IMR-90 (cell line): Measurements from ENCODE around the gene VDAC1. TPM values are rescaled to one million over a fixed set of nuclear protein-coding genes. Genes with fewer than 3 reads are reported as not detected.

Source experiments
- ATAC-seq: fragments of 200-7000 bp; cut with Tn5 transposase; 2 replicates; pipeline ENCODE4 v1.9.1; 2020; ENCODE audit warnings: low read depth, mild to moderate bottlenecking, moderate library complexity
- BruUV-seq: library from RNA; stranded (reverse); fragments of 400-500 nt; replicated peaks from 2 replicates; lab custom pipeline; 2021; lab: Mats Ljungman, UMichigan
- CTCF ChIA-PET: fragments of 300-600 bp; formaldehyde crosslinking; extraction: SDS; loops from one replicate; lab custom pipeline; 2021; ENCODE audit warnings: antibody characterized with exemption; lab: Yijun Ruan, JAX
- POLR2A ChIA-PET: fragments of 300-600 bp; sonication (Branson Sonifier 250); formaldehyde crosslinking; loops from one replicate; lab custom pipeline; 2022; ENCODE audit warnings: antibody characterized with exemption; ENCODE audit not compliant: unreplicated experiment; lab: Charles Lee
- DNase-seq: peaks from one replicate; pipeline ENCODE4 v3.0.0; 2013
- H2AFZ ChIP-seq: replicated peaks from 2 replicates; pipeline ENCODE3; 2013; ENCODE audit warnings: low read length, mild to moderate bottlenecking; ENCODE audit not compliant: poor library complexity
- H2AK5ac ChIP-seq: 2 replicates; pipeline ENCODE4 v1.6.1; 2013; ENCODE audit warnings: low read depth, low read length, inconsistent platforms
- H2AK9ac ChIP-seq: replicated peaks from 2 replicates; pipeline ENCODE3; 2013; ENCODE audit warnings: mild to moderate bottlenecking, low read depth, low read length, moderate library complexity; ENCODE audit not compliant: poor library complexity
- H2BK120ac ChIP-seq: 2 replicates; pipeline ENCODE4 v1.6.1; 2013; ENCODE audit warnings: low read depth, low read length, inconsistent platforms
- H2BK15ac ChIP-seq: 3 replicates; pipeline ENCODE4 v1.6.1; 2013; ENCODE audit warnings: low read depth, low read length, inconsistent platforms
- H2BK20ac ChIP-seq: 2 replicates; pipeline ENCODE4 v1.6.1; 2013; ENCODE audit warnings: low read depth, mild to moderate bottlenecking, inconsistent platforms, low read length, moderate library complexity
- H2BK5ac ChIP-seq: 2 replicates; pipeline ENCODE4 v1.6.1; 2013; ENCODE audit warnings: mild to moderate bottlenecking, low read depth, low read length, inconsistent platforms; ENCODE audit not compliant: poor library complexity, severe bottlenecking
- H3K14ac ChIP-seq: replicated peaks from 2 replicates; pipeline ENCODE4 v1.6.1; 2013; ENCODE audit warnings: low read depth, low read length, inconsistent platforms
- H3K18ac ChIP-seq: 2 replicates; pipeline ENCODE4 v1.6.1; 2013; ENCODE audit warnings: low read depth, low read length, control low read depth
- H3K23ac ChIP-seq: 2 replicates; pipeline ENCODE4 v1.6.1; 2013; ENCODE audit warnings: low read depth, low read length, inconsistent platforms
- H3K27ac ChIP-seq: 2 replicates; pipeline ENCODE4 v1.5.1; 2013; ENCODE audit warnings: mild to moderate bottlenecking, control low read depth, low read length; ENCODE audit not compliant: insufficient read depth
- H3K27me3 ChIP-seq: 2 replicates; pipeline ENCODE4 v1.6.1; 2013; ENCODE audit warnings: low read length; ENCODE audit not compliant: control insufficient read depth, insufficient read depth
- H3K36me3 ChIP-seq: 2 replicates; pipeline ENCODE4 v1.6.1; 2013; ENCODE audit warnings: low read length, mixed read lengths; ENCODE audit not compliant: control insufficient read depth, insufficient read depth
- H3K4ac ChIP-seq: 2 replicates; pipeline ENCODE4 v1.6.1; 2013; ENCODE audit warnings: low read depth, low read length, inconsistent platforms
- H3K4me1 ChIP-seq: 2 replicates; pipeline ENCODE4 v1.6.1; 2013; ENCODE audit warnings: low read length, mixed read lengths; ENCODE audit not compliant: control insufficient read depth, insufficient read depth
- H3K4me2 ChIP-seq: 2 replicates; pipeline ENCODE4 v1.6.1; 2013; ENCODE audit warnings: low read depth, mild to moderate bottlenecking, control low read depth, low read length, moderate library complexity
- H3K4me3 ChIP-seq: 2 replicates; pipeline ENCODE4 v1.5.1; 2013; ENCODE audit warnings: low read depth, mild to moderate bottlenecking, control low read depth, low read length, moderate library complexity; ENCODE audit not compliant: insufficient read depth
- H3K56ac ChIP-seq: 2 replicates; pipeline ENCODE4 v1.6.1; 2013; ENCODE audit warnings: low read length, inconsistent platforms; ENCODE audit not compliant: insufficient read depth; ENCODE audit errors: extremely low read depth
- H3K79me1 ChIP-seq, 2 experiments: 2 replicates each; pipeline ENCODE4 v1.6.1; 2013; ENCODE audit warnings: low read length in 2 of 2, inconsistent platforms in 1 of 2, low read depth in 1 of 2
- H3K9ac ChIP-seq: 2 replicates; pipeline ENCODE4 v1.6.1; 2013; ENCODE audit warnings: low read depth, low read length, control low read depth
- H3K9me1 ChIP-seq: 2 replicates; pipeline ENCODE4 v1.6.1; 2013; ENCODE audit warnings: low read length, inconsistent platforms; ENCODE audit not compliant: insufficient read depth
- H3K9me3 ChIP-seq: 2 replicates; pipeline ENCODE4 v1.6.1; 2013; ENCODE audit warnings: low read length; ENCODE audit not compliant: control insufficient read depth, insufficient read depth
- H4K20me1 ChIP-seq: 2 replicates; pipeline ENCODE4 v1.6.1; 2013; ENCODE audit warnings: low read length, inconsistent platforms; ENCODE audit not compliant: insufficient read depth
- H4K5ac ChIP-seq: 2 replicates; pipeline ENCODE4 v1.6.1; 2013; ENCODE audit warnings: mild to moderate bottlenecking, low read depth, low read length, control low read depth
- H4K8ac ChIP-seq, 2 experiments: 2 replicates each; pipeline ENCODE4 v1.6.1; 2013; ENCODE audit warnings: low read depth in 2 of 2, low read length in 2 of 2, control low read depth in 1 of 2, inconsistent platforms in 1 of 2
- H4K91ac ChIP-seq: 2 replicates; pipeline ENCODE4 v1.6.1; 2013; ENCODE audit warnings: low read depth, low read length, inconsistent platforms; ENCODE audit not compliant: insufficient read depth
- BHLHE40 ChIP-seq: fragments of 150-350 bp; IDR thresholded peaks from 2 replicates; pipeline ENCODE4 v1.6.1; 2016; ENCODE audit warnings: mild to moderate bottlenecking, low read depth, low read length
- CEBPB ChIP-seq: IDR thresholded peaks from 2 replicates; pipeline ENCODE4 v1.6.1; 2012; ENCODE audit warnings: low read depth, low read length, improper control_type of control experiment
- CHD1 ChIP-seq: IDR thresholded peaks from 2 replicates; pipeline ENCODE4 v1.6.1; 2012; ENCODE audit warnings: low read depth, low read length, improper control_type of control experiment
- FOS ChIP-seq: fragments of 150-350 bp; IDR thresholded peaks from 2 replicates; pipeline ENCODE4 v1.6.1; 2016; ENCODE audit warnings: low read depth, low read length
- MAFK ChIP-seq: IDR thresholded peaks from 2 replicates; pipeline ENCODE4 v1.6.1; 2012; ENCODE audit warnings: low read depth, low read length, improper control_type of control experiment
- MAZ ChIP-seq: IDR thresholded peaks from 2 replicates; pipeline ENCODE4 v1.6.1; 2012; ENCODE audit warnings: low read depth, mild to moderate bottlenecking, low read length, improper control_type of control experiment, moderate library complexity, borderline replicate concordance
- MXI1 ChIP-seq: IDR thresholded peaks from 2 replicates; pipeline ENCODE4 v1.6.1; 2012; ENCODE audit warnings: low read depth, mild to moderate bottlenecking, low read length, moderate library complexity, borderline replicate concordance
- NFE2L2 ChIP-seq: fragments of 150-350 bp; IDR thresholded peaks from 2 replicates; pipeline ENCODE4 v1.6.1; 2016; ENCODE audit warnings: low read depth, mild to moderate bottlenecking, low read length
- RAD21 ChIP-seq: IDR thresholded peaks from 2 replicates; pipeline ENCODE4 v1.6.1; 2012; ENCODE audit warnings: low read length, improper control_type of control experiment
- RCOR1 ChIP-seq: IDR thresholded peaks from 2 replicates; pipeline ENCODE4 v1.6.1; 2012; ENCODE audit warnings: mild to moderate bottlenecking, low read length, improper control_type of control experiment; ENCODE audit not compliant: insufficient replicate concordance
- RFX5 ChIP-seq: IDR thresholded peaks from 2 replicates; pipeline ENCODE4 v1.8.0; 2012; ENCODE audit warnings: low read depth, mild to moderate bottlenecking, low read length, moderate library complexity
- WGBS, 2 experiments: methylation state at CpG; one replicate each; pipeline versions ENCODE4 v1.1.5 to v1.1.7; 2013; ENCODE audit warnings: missing lambda C conversion rate in 2 of 2; ENCODE audit not compliant: insufficient read length in 1 of 2; ENCODE audit errors: extremely low coverage in 2 of 2; 5-methylcytosine and 5-hydroxymethylcytosine counted together
- dilution Hi-C: fragments of 300-500 bp; cut with HindIII; formaldehyde crosslinking; loops from one replicate; pipeline ENCODE4 v1.14.3; 2018; ENCODE audit warnings: low sequenced_read_pairs; ENCODE audit not compliant: unreplicated experiment
- in situ Hi-C: fragments of 300-500 bp; cut with MboI; formaldehyde crosslinking; loops from 3 replicates; pipeline ENCODE4 v1.14.3; 2019; ENCODE audit warnings: low sequenced_read_pairs, inconsistent platforms, mixed read lengths
- intact Hi-C: fragments of 100-400 bp; cut with micrococcal nuclease; formaldehyde crosslinking; loops from 2 replicates; pipeline ENCODE4 v1.10.0; 2022
- polyA plus RNA-seq, 3 experiments: library from polyadenylated mRNA; depleted of rRNA; stranded (reverse); fragments of >200 nt; gene quantifications; 2 replicates each; pipeline ENCODE4 v1.2.3, GENCODE V29; 2012; ENCODE audit warnings: low replicate concordance in 1 of 3
- total RNA-seq: library from RNA; depleted of rRNA; stranded (reverse); fragments of >200 nt; gene quantifications from 2 replicates; pipeline ENCODE4 v1.2.3, GENCODE V29; 2012

VDAC1 gene
- total and polyA plus RNA-seq, 2 of the 4 experiments (the other 2 are of a cell fraction): 289 to 365 TPM

- Histone ChIP-seq H3K4me1 (no peaks in the 10 kb centered on the region), H4K5ac (no peak overlapping the region), H2AK9ac (no peak overlapping the region), H3K27ac (no peak overlapping the region), H3K27me3 (peaks cover 49% of the 10 kb centered on the region), H2BK5ac (no peak overlapping the region), H3K4ac (no peak overlapping the region), H2BK120ac (no peak overlapping the region), H2AFZ (no peak overlapping the region), H3K23ac (no peak overlapping the region; the same call in 1 of the 2 replicates), H3K36me3 (no peaks in the 10 kb centered on the region), H3K9me1 (no peaks in the 10 kb centered on the region), H4K20me1 (no peaks in the 10 kb centered on the region), H2BK15ac (no peak overlapping the region), H4K91ac (no peak overlapping the region), H3K14ac (no peak overlapping the region), H3K9me3 (no peaks in the 10 kb centered on the region), H2AK5ac (no peak overlapping the region), H2BK20ac (no peak overlapping the region), H4K8ac (no peak overlapping the region), H3K56ac (no peak overlapping the region), H3K4me3 (no peak overlapping the region), H3K9ac (no peak overlapping the region), H3K4me2 (no peak overlapping the region), H3K79me1 (no peaks in the 10 kb centered on the region), H3K18ac (no peak overlapping the region)
- BruUV-seq: no TSS peak
- 37% methylated on average over 3 of the region's 5 CpGs; no CpG with 5 or more reads in 1 of the 2 experiments for WGBS, 2 experiments
- ATAC-seq (no peak), DNase-seq (no peak)
- CTCF ChIA-PET: interaction anchor here (0.5 kb wide), 1 partner anchor 477 kb away, joined by 3 read pairs; no protein-coding TSS in a partner anchor
- TF ChIP-seq CEBPB (no peak), NFE2L2 (no peak), MAFK (no peak), MXI1 (no peak), CHD1 (no peak), RAD21 (no peak), RFX5 (no peak), FOS (no peak), BHLHE40 (no peak), RCOR1 (no peak), MAZ (no peak)
- in situ Hi-C loops (no loop called here), dilution Hi-C loops (no loop called here), intact Hi-C loops (no loop called here)
- POLR2A ChIA-PET: interaction anchor here (0.6 kb wide), 1 partner anchor 465 kb away, joined by 3 read pairs; no protein-coding TSS in a partner anchor
Measured at GRCh38 chr5:133924221-133924920, 80.4 kb downstream of the VDAC1 start.
